Natural killer cell (primary cell): ENCODE data around the gene OTOGL. TPM values are rescaled to one million over a fixed set of nuclear protein-coding genes. Genes with fewer than 3 reads are reported as not detected.
A peak's percentile ranks its signal among the peaks of the same experiment; 100 is the strongest.

Experiments
- ATAC-seq, 3 donors: fragments of 150-1000 bp in 2 of 3; fragments of 200-7000 bp in 1 of 3; cut with Tn5 transposase; 1 replicate in 1 of 3; 2 replicates in 2 of 3; pipeline ENCODE4 v1.10.0; 2021; ENCODE audit warnings: mild to moderate bottlenecking in 2 of 3, moderate library complexity in 2 of 3
- DNase-seq, 2 donors: peaks; one replicate each; pipeline versions ENCODE4 v3.0.0 to v3.0.0-alpha.2; 2013 to 2021; ENCODE audit warnings: mixed read lengths in 1 of 2
- H3K27ac ChIP-seq: one replicate; pipeline ENCODE4 v1.5.1; 2013; ENCODE audit warnings: mild to moderate bottlenecking, low read length
- H3K27me3 ChIP-seq: one replicate; pipeline ENCODE4 v1.6.1; 2013; ENCODE audit warnings: low read length; ENCODE audit not compliant: control insufficient read depth, insufficient read depth
- H3K36me3 ChIP-seq: one replicate; pipeline ENCODE4 v1.6.1; 2013; ENCODE audit warnings: low read length; ENCODE audit not compliant: control insufficient read depth, insufficient read depth
- H3K4me1 ChIP-seq: one replicate; pipeline ENCODE4 v1.6.1; 2013; ENCODE audit warnings: low read length; ENCODE audit not compliant: control insufficient read depth, insufficient read depth
- H3K4me3 ChIP-seq: one replicate; pipeline ENCODE4 v1.5.1; 2013; ENCODE audit warnings: low read length
- H3K9me3 ChIP-seq: one replicate; pipeline ENCODE4 v1.6.1; 2013; ENCODE audit warnings: low read length; ENCODE audit not compliant: control insufficient read depth, insufficient read depth
- H3K27ac Mint-ChIP-seq, 2 donors: one replicate each; pipeline ENCODE4 v1.8.0; 2022; ENCODE audit warnings: mild to moderate bottlenecking in 2 of 2, mixed read lengths in 2 of 2, moderate library complexity in 1 of 2
- H3K27me3 Mint-ChIP-seq, 2 donors: one replicate each; pipeline ENCODE4 v1.8.0; 2022; ENCODE audit warnings: low read depth in 2 of 2, mixed read lengths in 2 of 2
- H3K36me3 Mint-ChIP-seq: one replicate; pipeline ENCODE4 v1.8.0; 2022; ENCODE audit warnings: mixed read lengths
- H3K4me1 Mint-ChIP-seq, 2 donors: one replicate each; pipeline ENCODE4 v1.8.0; 2022; ENCODE audit warnings: mixed read lengths in 2 of 2
- H3K4me3 Mint-ChIP-seq: one replicate; pipeline ENCODE4 v1.8.0; 2022; ENCODE audit warnings: mild to moderate bottlenecking, moderate library complexity, mixed read lengths
- H3K9me3 Mint-ChIP-seq, 2 donors: one replicate each; pipeline ENCODE4 v1.8.0; 2022; ENCODE audit warnings: mixed read lengths in 2 of 2
- CTCF ChIP-seq: fragments of 200-600 bp; IDR thresholded peaks from one replicate; pipeline ENCODE4 v1.8.0; 2022; ENCODE audit warnings: antibody characterized with exemption
- WGBS: methylation state at CpG from one replicate; pipeline ENCODE4 v1.1.7; 2013; ENCODE audit warnings: missing lambda C conversion rate; ENCODE audit not compliant: insufficient coverage; 5-methylcytosine and 5-hydroxymethylcytosine counted together
- intact Hi-C: fragments of 100-400 bp; cut with micrococcal nuclease; formaldehyde crosslinking; loops from one replicate; pipeline ENCODE4 v1.14.2; 2022
- total RNA-seq, 4 donors: library from RNA; stranded (reverse); fragments of 120-200 nt in 1 of 4; gene quantifications; one replicate each; pipeline versions ENCODE4 v1.2.3 to v1.2.4, GENCODE V29; 2013 to 2022

The OTOGL gene
- total RNA-seq, 3 donors from 2014 or later (not counting 1 experiment from before 2014, with no cell fraction given): not detected

- no peak overlapping the region for H3K27ac ChIP-seq
- H3K4me3 Mint-ChIP-seq: no peak overlapping the region
- intact Hi-C loops: no loop called here
- no peak for ATAC-seq
- H3K27me3 Mint-ChIP-seq: no peaks in the 10 kb centered on the region
- no peaks in the 10 kb centered on the region for H3K36me3 ChIP-seq
- no peaks in the 10 kb centered on the region for H3K27me3 ChIP-seq
- peaks cover 0 to 2% of the 10 kb centered on the region in 2 donors for H3K9me3 Mint-ChIP-seq
- no peaks in the 10 kb centered on the region for H3K9me3 ChIP-seq
- DNase-seq: no peak
- no peak for TF ChIP-seq CTCF
- H3K36me3 Mint-ChIP-seq: no peaks in the 10 kb centered on the region
- 80% methylated on average over 2 of the region's 2 CpGs for WGBS
- H3K4me1 Mint-ChIP-seq: peaks cover 46 to 55% of the 10 kb centered on the region in 2 donors
- no peak overlapping the region for H3K4me3 ChIP-seq
- peaks cover 9% of the 10 kb centered on the region for H3K4me1 ChIP-seq
- H3K27ac Mint-ChIP-seq: no peak overlapping the region
Measured at GRCh38 chr12:80170915-80171314, 71.6 kb downstream of the OTOGL start.

- Histone ChIP-seq H3K36me3 (no peaks in the 10 kb centered on the region), H3K4me1 (peaks cover 3% of the 10 kb centered on the region), H3K9me3 (no peaks in the 10 kb centered on the region), H3K27ac (no peak overlapping the region), H3K4me3 (no peak overlapping the region), H3K27me3 (no peaks in the 10 kb centered on the region)
- Mint-ChIP-seq H3K27ac (no peak overlapping the region), H3K36me3 (no peaks in the 10 kb centered on the region), H3K27me3 (no peaks in the 10 kb centered on the region), H3K9me3 (peaks cover 0 to 2% of the 10 kb centered on the region in 2 donors), H3K4me1 (peaks cover 27 to 36% of the 10 kb centered on the region in 2 donors), H3K4me3 (no peak overlapping the region)
- intact Hi-C loops: no loop called here
- ATAC-seq (no peak), DNase-seq (no peak)
- 84% methylated on average over 4 of the region's 5 CpGs for WGBS
- no peak for TF ChIP-seq CTCF
Measured at GRCh38 chr12:80173083-80173864, 73.9 kb downstream of the OTOGL start.

GRCh38 chr12:80175307-80175930 is 76.1 kb downstream of the OTOGL start:
- intact Hi-C loops: no loop called here
- Mint-ChIP-seq H3K36me3 (no peaks in the 10 kb centered on the region), H3K4me1 (peaks cover 26 to 29% of the 10 kb centered on the region in 2 donors), H3K9me3 (no peaks in the 10 kb centered on the region), H3K27me3 (no peaks in the 10 kb centered on the region), H3K27ac (no peak overlapping the region), H3K4me3 (no peak overlapping the region)
- ATAC-seq: peak in 1 of 3 donors; percentile 41
- Histone ChIP-seq H3K36me3 (no peaks in the 10 kb centered on the region), H3K4me3 (no peak overlapping the region), H3K27me3 (no peaks in the 10 kb centered on the region), H3K4me1 (peaks cover 9% of the 10 kb centered on the region), H3K9me3 (no peaks in the 10 kb centered on the region), H3K27ac (no peak overlapping the region)
- DNase-seq: no peak
- WGBS: no CpG with 5 or more reads among the region's 2 CpGs
- no peak for TF ChIP-seq CTCF
